Measurements from ENCODE around the gene LCA5.
A peak's percentile ranks its signal among the peaks of the same experiment; 100 is the strongest.

DNA sequence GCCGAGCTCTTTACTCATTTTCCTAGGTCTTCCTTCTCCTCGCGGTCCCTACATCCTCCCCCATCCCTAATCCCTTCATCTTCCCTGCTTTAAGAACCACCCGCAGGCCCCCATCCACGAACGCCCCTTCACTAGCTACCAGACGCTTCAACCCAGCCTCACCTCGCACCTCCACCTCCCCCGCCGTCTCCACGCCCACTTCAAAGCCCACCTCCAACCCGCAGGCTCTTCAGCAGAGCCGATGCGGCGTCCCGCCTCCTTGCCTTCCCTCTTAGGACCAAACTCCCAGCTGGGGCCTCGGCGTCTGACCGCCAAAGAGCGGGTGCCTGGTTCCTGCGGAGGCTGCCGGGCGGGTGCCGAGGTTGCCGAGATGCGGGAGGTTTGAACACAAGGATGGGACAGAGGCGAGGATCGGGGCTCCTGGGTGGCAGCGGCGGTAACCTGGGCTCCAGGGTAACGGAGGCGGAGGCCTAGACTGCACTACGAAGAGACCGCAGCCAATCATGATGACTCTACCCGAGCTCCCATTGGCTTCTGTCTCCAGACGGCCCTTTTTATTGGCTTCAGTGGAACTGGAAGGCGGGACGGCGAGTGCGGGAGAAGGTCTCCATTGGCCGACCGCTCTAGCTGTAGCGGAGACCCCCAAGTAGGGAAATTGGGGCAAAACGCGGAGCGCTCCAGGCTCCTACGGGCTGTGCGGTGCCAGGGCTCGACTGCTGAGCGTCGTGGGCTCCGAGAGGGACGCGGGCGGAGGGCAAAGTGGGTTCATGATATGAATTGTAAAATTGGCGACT is at the start of gene LCA5:
- TF ChIP-seq POLR2A (IDR thresholded peaks at IDR 0.05; ENCODE audit: low read length) (peak; percentile 80), GATA1 (IDR thresholded peaks at IDR 0.05; ENCODE audit: low read depth, low read length) (no peak)
